ENCODE results near the gene UBAP1. TPM values are rescaled to one million over a fixed set of nuclear protein-coding genes. Genes with fewer than 3 reads are reported as not detected.
"Not testable (repeated sequence)": the region's sequence is repeated elsewhere in the genome, so short reads cannot be mapped to it uniquely, and the experiment has no call there.

Gene UBAP1
- total RNA-seq, 8 experiments from 2014 or later, result 18.6 to 52.2 (median 31.7) TPM

DNA sequence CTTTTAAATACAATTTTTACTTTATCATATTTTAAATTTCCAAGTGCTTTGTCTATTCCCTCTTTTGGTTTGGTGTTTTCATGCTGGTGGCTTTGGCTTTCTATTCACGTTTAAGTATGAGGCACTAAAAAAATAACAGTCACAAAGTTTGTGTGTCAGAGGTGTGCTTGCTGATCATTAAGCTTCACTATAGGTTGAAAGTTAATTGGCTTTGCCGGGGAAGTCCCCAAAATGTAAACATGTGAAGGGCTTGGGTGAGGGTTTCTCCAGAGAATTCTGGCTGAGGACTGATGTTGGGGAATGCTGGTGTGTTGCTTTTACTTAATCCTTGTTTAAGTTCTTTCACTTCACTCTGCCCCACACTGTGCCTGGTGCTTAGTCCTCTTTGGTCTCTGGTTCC lies 66.4 kb downstream of the UBAP1 start:
- H3K27ac ChIP-seq; ATAC-seq (replicated peaks in 6 of 8); H3K4me1 ChIP-seq (replicated peaks in 1 of 2); H3K4me3 ChIP-seq: not testable (repeated sequence)
- in situ Hi-C loops (cut with MboI; ENCODE audit: low pct_unique_long_range_greater_than_20kb in 2 of 9, low sequenced_read_pairs in 9 of 9, unreplicated experiment in 9 of 9), result loop anchor here in 1 of 9 experiments (25.0 kb wide), 1 partner anchor 108 kb away; the partner anchor contains the start of gene DCAF12
- WGBS, 10 experiments, result no CpG with 5 or more reads among the region's 2 CpGs

DNA sequence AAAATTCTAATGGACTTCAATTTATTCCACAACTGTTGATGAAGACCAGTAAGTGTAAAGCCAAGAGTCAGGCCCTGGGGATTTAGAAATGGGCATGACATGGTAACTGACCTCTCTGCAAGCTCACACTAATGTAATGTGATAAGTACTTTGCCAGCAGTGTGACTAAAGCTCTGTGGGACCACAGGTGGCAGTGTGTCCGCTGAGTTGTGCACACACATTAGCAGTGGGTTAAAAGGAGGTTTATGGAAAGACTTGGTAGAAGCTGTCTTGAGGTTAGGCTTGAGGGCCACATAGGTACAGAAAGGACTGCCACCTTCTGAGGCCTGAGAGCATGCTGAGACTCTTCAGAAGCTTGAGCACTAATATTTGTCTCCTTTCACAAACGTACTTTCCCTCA lies 67.6 kb downstream of the UBAP1 start:
- 60 to 100% (median 85%) methylated on average over 1 to 2 of the region's 2 CpGs; no CpG with 5 or more reads in 2 of the 10 experiments for WGBS, 10 experiments
- no peak for ATAC-seq (replicated peaks in 6 of 8)
- in situ Hi-C loops (cut with MboI; ENCODE audit: low pct_unique_long_range_greater_than_20kb in 2 of 9, low sequenced_read_pairs in 9 of 9, unreplicated experiment in 9 of 9), result loop anchor here in 1 of 9 experiments (25.0 kb wide), 1 partner anchor 109 kb away; the partner anchor contains the start of gene DCAF12

DNA sequence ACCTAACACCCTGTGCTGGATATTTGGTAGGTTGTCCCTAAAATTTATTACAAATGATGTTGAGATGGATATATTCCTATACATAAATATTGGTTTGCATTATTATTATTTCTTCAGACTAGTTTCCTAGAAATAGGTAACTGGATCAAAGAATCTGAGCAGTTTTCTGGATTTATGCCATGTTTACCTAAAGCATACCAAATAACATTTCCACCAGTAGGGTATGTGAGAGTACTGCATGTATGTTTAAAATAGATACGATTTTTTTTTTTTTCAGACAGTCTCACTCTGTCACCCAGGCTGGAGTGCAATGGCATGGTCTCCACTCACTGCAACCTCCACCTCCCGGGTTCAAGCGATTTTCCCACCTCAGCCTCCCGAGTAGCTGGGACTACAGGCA lies 68.9 kb downstream of the UBAP1 start:
- in situ Hi-C loops (cut with MboI; ENCODE audit: low pct_unique_long_range_greater_than_20kb in 2 of 9, low sequenced_read_pairs in 9 of 9, unreplicated experiment in 9 of 9), result loop anchor here in 1 of 9 experiments (25.0 kb wide), 1 partner anchor 110 kb away; the partner anchor contains the start of gene DCAF12
- not testable (repeated sequence) for H3K27ac ChIP-seq; H3K4me3 ChIP-seq; H3K4me1 ChIP-seq (replicated peaks in 1 of 2); ATAC-seq (replicated peaks in 6 of 8)
- WGBS, 10 experiments, result 71 to 100% (median 100%) methylated on average over 1 to 3 of the region's 4 CpGs; no CpG with 5 or more reads in 5 of the 10 experiments

More for the DNA sequence above, 67.6 kb downstream of the UBAP1 start:
- Histone ChIP-seq H3K27ac (no peak overlapping the region), H3K4me1 (replicated peaks in 1 of 2) (no peaks in the 10 kb centered on the region), H3K4me3 (no peak overlapping the region)

DNA sequence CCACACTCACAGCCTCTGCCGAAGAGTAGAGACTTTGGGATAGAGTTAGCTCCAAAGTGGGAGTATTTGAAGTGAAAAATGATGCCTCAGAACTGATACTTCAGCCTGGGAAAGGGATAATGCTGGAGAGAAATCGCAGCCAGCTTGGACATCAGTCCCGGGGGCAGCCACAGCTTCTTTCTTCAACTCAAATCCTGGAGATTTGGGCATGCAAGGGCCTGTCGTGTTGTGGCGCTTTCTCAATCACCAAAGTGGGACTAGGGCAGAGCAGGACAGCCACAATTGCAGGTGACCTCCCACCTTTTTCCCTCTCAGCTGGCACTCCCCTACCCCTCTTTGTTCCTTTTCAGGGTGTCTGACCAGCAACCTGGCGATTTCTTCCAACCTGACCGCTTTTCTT lies 70.4 kb downstream of the UBAP1 start:
- in situ Hi-C loops (cut with MboI; ENCODE audit: low pct_unique_long_range_greater_than_20kb in 2 of 9, low sequenced_read_pairs in 9 of 9, unreplicated experiment in 9 of 9), result loop anchor here in 1 of 9 experiments (25.0 kb wide), 1 partner anchor 112 kb away; the partner anchor contains the start of gene DCAF12
- Histone ChIP-seq H3K27ac (no peak overlapping the region), H3K4me3 (no peak overlapping the region), H3K4me1 (replicated peaks in 1 of 2) (peaks cover 4 to 6% of the 10 kb centered on the region in 2 donors)
- ATAC-seq (replicated peaks in 6 of 8), result no peak
- 80 to 100% (median 93%) methylated on average over 2 to 7 of the region's 7 CpGs; no CpG with 5 or more reads in 2 of the 10 experiments for WGBS, 10 experiments

DNA sequence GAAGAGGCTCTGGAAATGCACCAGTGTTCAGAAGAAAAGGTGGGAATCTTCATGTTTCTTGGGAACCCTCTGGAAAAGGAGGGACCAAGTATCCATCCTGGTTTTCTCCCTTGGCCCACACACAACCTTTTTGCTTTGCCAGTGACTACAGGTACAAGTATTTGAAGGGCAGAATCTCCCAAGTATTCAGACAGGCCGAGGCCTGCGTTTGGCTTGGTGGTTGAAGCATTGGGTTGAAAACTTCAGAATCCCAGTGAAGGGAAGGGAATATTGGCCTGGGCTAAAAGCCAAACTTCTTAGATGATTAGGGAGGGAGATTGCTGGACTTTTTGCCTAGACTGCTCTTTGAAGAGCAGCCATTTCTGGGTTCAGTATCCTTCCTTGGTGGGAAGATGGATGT lies 71.9 kb downstream of the UBAP1 start:
- ATAC-seq (replicated peaks in 6 of 8), result no peak
- peaks cover 4 to 6% of the 10 kb centered on the region in 2 donors for H3K4me1 ChIP-seq (replicated peaks in 1 of 2)
- in situ Hi-C loops (cut with MboI; ENCODE audit: low pct_unique_long_range_greater_than_20kb in 2 of 9, low sequenced_read_pairs in 9 of 9, unreplicated experiment in 9 of 9), result no loop called here
- no peak overlapping the region for H3K27ac ChIP-seq
- 100% methylated on average over 1 of the region's 2 CpGs; no CpG with 5 or more reads in 7 of the 10 experiments for WGBS, 10 experiments
- no peak overlapping the region for H3K4me3 ChIP-seq

DNA sequence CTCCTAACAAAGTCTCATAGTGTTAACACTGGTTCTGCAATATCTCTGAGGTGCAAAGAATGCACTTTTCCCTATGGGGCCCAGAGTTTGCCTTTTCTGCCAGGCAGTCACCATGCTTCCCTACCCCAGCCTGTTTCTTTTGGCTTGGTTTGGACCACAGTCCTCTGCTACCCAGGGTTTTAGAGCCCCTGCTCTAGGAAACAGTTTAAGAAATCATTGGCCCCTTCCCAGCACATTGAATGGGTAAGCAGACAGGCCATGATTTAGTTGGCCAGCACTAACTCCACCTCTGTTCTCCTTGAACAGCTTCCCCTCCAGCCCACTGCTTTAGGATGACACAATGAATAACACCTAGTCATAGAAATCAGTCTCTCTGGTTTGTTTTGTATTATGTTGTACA lies 73.2 kb downstream of the UBAP1 start:
- no peak overlapping the region for H3K4me3 ChIP-seq
- H3K4me1 ChIP-seq (replicated peaks in 1 of 2), result peaks cover 4 to 6% of the 10 kb centered on the region in 2 donors
- in situ Hi-C loops (cut with MboI; ENCODE audit: low pct_unique_long_range_greater_than_20kb in 2 of 9, low sequenced_read_pairs in 9 of 9, unreplicated experiment in 9 of 9), result no loop called here
- peak in 1 of 8 experiments; percentile 9 for ATAC-seq (replicated peaks in 6 of 8)
- H3K27ac ChIP-seq, result no peak overlapping the region

DNA sequence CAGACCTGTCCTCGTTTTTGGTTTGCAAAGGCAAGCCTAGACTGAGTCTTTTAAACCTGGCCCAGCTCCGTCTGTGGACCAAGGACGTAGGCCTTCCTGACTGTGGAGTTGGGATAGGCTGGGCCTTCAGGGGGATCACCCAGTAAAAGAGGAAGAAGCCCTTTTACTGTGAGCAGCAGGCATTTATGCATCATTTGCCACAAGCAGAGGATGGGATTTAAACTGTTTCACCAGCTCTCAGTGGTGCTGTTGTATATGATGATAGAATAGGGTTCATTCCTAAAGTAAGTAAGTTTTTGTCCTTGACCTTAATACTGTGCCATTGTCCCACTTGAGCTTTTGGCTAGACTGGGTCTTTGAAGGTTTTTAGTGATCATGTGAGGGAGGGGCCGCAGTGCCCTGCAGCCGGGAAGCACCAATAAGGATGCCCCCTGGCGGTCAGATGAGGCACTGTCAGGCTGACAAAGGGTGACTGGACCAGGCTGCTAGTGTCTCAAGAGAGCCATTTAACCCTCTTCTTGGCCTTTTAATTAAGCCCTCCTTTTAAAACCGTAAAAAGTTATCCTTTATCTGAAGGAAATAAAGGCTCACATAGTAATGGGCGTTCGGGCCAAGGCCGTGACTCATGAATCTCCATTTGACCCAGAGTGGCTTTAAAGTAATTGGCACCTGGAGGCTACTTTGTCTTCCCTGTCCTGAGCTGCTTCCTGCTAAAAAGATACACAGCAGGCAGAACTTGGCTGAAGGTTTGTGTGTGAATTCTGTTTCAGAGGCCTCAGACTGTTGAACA lies 74.0 kb downstream of the UBAP1 start:
- WGBS, 10 experiments, result 0 to 100% (median 59%) methylated on average over 1 to 5 of the region's 10 CpGs; no CpG with 5 or more reads in 1 of the 10 experiments
- H3K4me3 ChIP-seq, result no peak overlapping the region
- peak; percentile 15 to 80 (median 76) for ATAC-seq (replicated peaks in 6 of 8)
- peaks cover 4 to 6% of the 10 kb centered on the region in 2 donors for H3K4me1 ChIP-seq (replicated peaks in 1 of 2)
- H3K27ac ChIP-seq, result no peak overlapping the region
- in situ Hi-C loops (cut with MboI; ENCODE audit: low pct_unique_long_range_greater_than_20kb in 2 of 9, low sequenced_read_pairs in 9 of 9, unreplicated experiment in 9 of 9), result no loop called here

DNA sequence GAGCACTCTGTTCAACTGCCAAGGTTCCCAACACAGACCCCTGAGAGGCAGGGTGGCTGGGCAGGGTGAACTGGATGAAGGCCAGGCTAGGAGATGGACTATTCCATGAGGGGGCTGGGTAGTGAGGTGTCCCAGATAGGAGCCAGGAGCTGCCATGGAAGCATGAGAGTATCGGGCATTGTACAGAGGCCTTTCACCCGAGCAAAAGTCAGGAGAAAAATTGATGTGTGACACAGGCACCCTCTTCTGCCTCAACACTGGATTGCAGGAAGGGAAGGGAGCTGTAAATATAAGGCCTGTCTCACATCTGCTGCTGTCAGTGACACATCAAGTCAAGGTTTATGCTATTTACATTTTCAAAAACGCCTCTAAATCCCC lies 74.6 kb downstream of the UBAP1 start:
- in situ Hi-C loops (cut with MboI; ENCODE audit: low pct_unique_long_range_greater_than_20kb in 2 of 9, low sequenced_read_pairs in 9 of 9, unreplicated experiment in 9 of 9), result no loop called here
- WGBS, 10 experiments, result 0 to 100% (median 92%) methylated on average over 1 to 2 of the region's 3 CpGs; no CpG with 5 or more reads in 5 of the 10 experiments
- H3K27ac ChIP-seq, result no peak overlapping the region
- peaks cover 4 to 6% of the 10 kb centered on the region in 2 donors for H3K4me1 ChIP-seq (replicated peaks in 1 of 2)
- H3K4me3 ChIP-seq, result no peak overlapping the region
- ATAC-seq (replicated peaks in 6 of 8), result peak in 7 of 8 experiments; percentile 37 to 60 (median 46)

DNA sequence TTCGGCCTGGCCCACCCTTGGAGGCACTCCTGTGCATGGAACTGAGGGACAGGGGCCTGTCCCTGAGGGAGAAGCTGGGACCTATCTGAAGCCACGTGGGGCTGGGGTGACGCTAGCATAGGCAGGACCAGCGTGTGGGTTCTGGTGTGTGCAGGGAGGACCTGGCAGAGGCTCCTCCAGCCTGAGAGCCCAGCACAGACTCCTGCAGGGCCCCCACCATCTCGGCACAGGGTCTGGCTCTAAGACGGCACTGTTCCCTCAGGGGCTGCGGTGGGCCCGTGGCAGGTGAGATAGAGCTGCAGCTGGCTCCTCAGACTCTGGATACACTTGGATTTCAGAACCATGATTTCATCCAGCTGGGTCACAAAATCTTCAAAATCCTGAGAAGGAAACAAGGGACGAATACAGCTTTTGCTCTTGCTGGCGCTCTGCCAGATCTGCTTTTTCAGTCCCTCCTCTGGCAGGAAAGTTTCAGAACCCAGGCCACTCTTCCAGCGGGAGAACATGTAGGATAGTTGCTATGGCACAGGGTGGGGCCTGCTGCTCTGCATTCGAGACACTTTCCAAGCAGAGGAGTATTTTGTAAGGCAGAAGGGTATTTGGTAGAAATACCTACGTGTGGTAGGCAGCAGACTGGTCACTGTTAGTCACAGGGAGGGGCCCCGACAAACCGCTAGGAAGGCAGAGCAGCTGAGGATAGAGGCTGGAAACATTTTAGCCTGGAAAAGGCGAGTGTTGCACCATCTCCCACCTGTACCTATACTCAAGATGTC lies 75.5 kb downstream of the UBAP1 start:
- in situ Hi-C loops (cut with MboI; ENCODE audit: low pct_unique_long_range_greater_than_20kb in 2 of 9, low sequenced_read_pairs in 9 of 9, unreplicated experiment in 9 of 9), result no loop called here
- no peak overlapping the region for H3K4me3 ChIP-seq
- H3K4me1 ChIP-seq (replicated peaks in 1 of 2), result peaks cover 4 to 11% of the 10 kb centered on the region in 2 donors
- peak in 3 of 8 experiments; percentile 5 to 69 (median 66) for ATAC-seq (replicated peaks in 6 of 8)
- WGBS, 10 experiments, result 17 to 95% (median 89%) methylated on average over 3 to 10 of the region's 16 CpGs; no CpG with 5 or more reads in 3 of the 10 experiments
- no peak overlapping the region for H3K27ac ChIP-seq

DNA sequence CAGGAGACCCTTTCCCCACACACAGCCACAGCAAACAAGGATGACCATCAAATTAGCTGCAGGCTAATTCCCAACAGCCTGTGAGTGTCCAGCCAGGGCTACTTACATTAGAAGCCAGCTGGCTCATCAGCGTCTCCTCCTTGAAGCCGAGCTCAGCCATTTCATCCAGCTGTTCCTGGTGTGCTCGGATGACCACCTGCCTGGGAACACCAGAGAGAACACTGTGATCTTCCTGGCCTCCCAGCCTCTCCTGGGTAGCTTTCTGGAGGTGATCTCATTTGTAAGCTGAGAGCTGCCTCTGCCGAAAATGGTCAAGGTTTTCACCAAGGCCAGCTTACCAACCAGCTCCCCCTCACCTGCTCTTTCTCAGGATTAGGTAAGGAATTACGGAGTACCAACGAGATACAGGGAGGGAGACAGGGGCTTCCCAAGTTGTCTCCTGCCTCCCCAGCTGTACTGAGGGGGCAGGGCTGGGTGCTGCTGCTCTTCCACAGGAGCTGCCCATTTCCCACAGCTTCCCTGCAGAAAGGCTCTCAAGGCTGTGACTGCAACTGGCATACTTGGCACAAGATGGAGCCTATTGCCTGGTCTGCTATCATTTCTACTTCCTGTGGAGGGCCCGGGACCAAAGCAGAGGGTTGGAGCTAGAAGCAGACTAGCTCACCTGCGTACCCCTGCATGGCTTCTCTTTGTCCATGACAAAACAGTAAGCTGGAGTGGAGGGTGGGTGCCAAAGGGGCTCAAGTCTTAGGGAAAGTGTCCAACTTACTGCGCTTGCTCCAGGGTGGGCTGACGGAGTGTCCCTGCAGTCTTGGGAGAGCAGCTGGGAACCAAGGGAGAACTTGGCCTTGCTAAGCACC lies 76.4 kb downstream of the UBAP1 start:
- in situ Hi-C loops (cut with MboI; ENCODE audit: low pct_unique_long_range_greater_than_20kb in 2 of 9, low sequenced_read_pairs in 9 of 9, unreplicated experiment in 9 of 9), result no loop called here
- WGBS, 10 experiments, result 10 to 100% (median 80%) methylated on average over 1 to 7 of the region's 10 CpGs; no CpG with 5 or more reads in 5 of the 10 experiments
- Histone ChIP-seq H3K4me1 (replicated peaks in 1 of 2) (peaks cover 4 to 13% of the 10 kb centered on the region in 2 donors), H3K27ac (no peak overlapping the region), H3K4me3 (no peak overlapping the region)
- peak in 2 of 8 experiments; percentile 15 to 18 for ATAC-seq (replicated peaks in 6 of 8)

DNA sequence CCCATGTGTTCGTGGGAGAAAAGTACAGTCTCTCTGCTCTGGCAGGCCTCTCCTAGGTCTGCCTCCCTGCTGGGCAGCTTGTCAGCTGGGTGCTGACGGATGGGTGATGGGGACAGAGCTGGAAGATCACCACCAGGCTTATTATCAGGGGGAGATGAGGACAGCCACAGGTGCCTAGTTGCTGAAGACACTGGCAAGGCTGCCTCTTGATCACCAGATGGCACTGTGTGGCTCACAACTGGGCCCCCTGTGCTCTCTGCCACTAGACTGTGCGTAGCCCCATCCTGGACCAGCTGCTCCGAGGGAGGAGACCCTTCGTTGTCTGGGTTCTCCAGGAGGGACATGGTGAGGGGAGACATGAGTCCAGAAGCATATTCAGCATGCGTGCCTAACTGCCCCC lies 77.3 kb downstream of the UBAP1 start:
- H3K4me1 ChIP-seq (replicated peaks in 1 of 2), result peaks cover 4 to 13% of the 10 kb centered on the region in 2 donors
- in situ Hi-C loops (cut with MboI; ENCODE audit: low pct_unique_long_range_greater_than_20kb in 2 of 9, low sequenced_read_pairs in 9 of 9, unreplicated experiment in 9 of 9), result no loop called here
- ATAC-seq (replicated peaks in 6 of 8), result peak in 3 of 8 experiments; percentile 30 to 47 (median 31)
- 71 to 100% (median 96%) methylated on average over 1 to 4 of the region's 6 CpGs; no CpG with 5 or more reads in 5 of the 10 experiments for WGBS, 10 experiments
- H3K4me3 ChIP-seq, result no peak overlapping the region
- H3K27ac ChIP-seq, result no peak overlapping the region

DNA sequence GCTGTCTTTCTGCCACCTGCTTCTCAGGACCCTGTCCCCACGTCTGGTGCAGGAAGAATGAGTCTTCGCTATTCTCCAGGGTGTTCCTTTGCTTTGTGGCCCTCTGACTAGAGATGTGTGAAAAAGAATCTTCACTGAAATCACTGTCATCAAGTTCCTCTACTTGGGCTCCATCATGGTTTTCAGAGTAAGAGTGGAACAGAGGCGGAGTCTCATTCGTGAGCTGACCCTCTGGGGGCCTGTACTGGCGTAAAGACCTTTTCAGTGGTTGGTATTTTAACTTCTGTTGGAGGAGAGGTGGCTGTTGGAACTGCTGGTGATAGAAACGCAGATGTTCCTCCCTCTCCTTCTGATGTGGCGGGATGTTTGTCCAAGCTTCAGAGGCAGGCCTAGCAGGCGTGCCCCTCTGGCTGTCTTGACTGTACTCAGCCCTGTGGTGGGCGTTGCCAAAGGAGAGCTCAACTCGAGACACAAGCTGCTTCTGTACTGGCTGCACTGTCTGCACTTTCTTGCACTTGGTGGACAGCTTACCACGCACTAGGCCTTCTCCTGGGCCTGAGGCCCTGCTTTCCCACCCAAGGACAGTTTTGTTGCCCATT lies 78.2 kb downstream of the UBAP1 start:
- 20 to 100% (median 81%) methylated on average over 1 to 7 of the region's 11 CpGs; no CpG with 5 or more reads in 3 of the 10 experiments for WGBS, 10 experiments
- Histone ChIP-seq H3K4me3 (no peak overlapping the region), H3K27ac (no peak overlapping the region), H3K4me1 (replicated peaks in 1 of 2) (peaks cover 4 to 13% of the 10 kb centered on the region in 2 donors)
- in situ Hi-C loops (cut with MboI; ENCODE audit: low pct_unique_long_range_greater_than_20kb in 2 of 9, low sequenced_read_pairs in 9 of 9, unreplicated experiment in 9 of 9), result no loop called here
- ATAC-seq (replicated peaks in 6 of 8), result peak in 3 of 8 experiments; percentile 7 to 50 (median 44)
